HG03469 (cell line): Measurements from ENCODE around the gene SLC49A4.

Experiments
- ATAC-seq: cut with Tn5 transposase; IDR thresholded peaks from one replicate; pipeline ENCODE4 v1.9.1; 2021; ENCODE audit warnings: mild to moderate bottlenecking, moderate library complexity, moderate number of reproducible peaks; ENCODE audit not compliant: unreplicated experiment

Gene SLC49A4

GRCh38 chr3:122926811-122927210 is 131.9 kb downstream of the SLC49A4 start:
- no peak for ATAC-seq

GRCh38 chr3:122927726-122928125 is 132.9 kb downstream of the SLC49A4 start:
- no peak for ATAC-seq

DNA sequence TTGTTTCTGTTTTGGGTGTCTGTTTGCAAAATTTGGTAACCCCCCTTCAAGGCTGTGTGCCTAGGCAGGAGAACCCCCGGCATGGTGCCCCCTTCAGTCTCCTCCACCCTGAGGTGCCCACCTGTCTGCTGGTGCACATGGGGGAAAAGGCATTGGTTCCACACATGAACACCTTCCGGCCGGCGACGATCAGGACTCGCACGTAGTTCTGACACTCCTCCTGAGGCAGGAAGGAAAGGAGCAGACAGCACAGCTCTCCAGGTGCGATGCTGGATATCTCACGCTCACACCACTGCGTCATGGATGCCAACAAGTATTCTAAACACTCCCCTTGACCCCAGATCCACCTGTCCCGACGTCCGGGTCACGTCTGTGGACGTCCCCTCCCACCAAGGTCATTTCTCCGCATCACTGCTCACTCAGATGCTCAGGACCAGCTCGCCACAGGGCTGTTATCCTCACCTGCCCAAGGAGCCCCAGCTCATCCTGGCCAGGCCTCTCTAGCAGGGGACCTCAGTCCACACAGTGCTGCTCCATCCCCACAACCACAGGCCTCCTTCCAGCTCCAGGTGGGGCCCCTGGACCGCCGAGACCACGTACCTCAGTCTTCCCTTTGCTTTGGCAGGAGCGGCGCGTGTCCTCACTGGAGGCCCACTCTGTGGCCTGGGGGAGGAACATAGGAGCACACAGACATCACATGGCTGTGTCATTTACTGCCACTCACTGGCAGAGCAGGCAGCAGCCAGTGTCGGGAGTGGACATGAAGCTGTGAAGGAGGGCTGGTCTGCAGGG is 133.7 kb downstream of the SLC49A4 start:
- ATAC-seq, result no peak

- no peak for ATAC-seq
These were observed 134.6 kb downstream of the SLC49A4 start for GRCh38 chr3:122929188-122930062.

DNA sequence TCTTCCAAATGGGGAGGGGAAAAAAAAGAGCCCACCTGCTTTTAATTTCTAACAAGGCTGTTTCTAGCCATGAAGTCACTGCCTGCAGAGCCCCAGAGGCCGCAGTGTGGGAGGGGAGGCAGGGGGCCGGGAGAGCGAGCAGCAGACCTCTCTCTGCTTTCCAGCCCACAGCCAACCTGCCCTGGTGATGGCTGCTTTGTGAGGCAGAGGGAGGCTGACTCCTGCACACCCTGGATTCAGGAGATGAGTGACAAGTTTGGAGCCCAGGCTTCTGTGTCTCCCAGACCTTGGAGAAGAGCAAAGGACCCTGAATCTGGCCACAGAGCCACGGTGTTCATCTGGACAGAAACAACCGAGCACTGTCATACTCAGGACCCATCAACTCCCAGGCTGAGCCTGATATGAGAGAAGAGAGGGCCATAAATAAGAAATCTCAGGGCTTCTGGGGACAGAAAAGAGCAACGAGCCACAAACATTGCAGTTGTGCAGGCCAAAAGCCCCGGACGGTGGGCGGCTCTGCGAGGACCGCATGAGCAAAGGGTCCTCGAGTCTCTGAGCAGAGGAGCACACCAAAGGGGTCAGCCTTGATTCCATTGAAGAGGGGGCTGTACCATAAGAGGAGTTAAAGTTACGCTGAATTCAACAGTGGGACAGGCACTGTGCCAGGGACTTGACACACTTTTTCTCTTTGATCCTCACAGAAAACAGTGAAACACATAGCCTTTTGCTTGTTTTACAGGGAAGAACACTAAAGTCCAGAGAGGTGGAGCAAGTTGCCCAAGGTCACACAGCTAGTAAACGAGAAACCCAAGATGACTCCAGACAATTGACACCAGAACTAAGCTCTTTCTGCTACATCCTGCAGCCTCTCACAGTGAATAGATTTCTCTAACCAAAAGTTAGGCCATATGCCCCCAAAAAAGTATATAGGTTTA is 135.5 kb downstream of the SLC49A4 start:
- ATAC-seq, result no peak
